HG03025 (cell line): ENCODE results near the gene PNKD.
A peak's percentile ranks its signal among the peaks of the same experiment; 100 is the strongest.

Experiments used
- ATAC-seq: cut with Tn5 transposase; IDR thresholded peaks from one replicate; pipeline ENCODE4 v1.9.1; 2021; ENCODE audit warnings: mild to moderate bottlenecking, moderate library complexity; ENCODE audit not compliant: unreplicated experiment, low FRiP score

PNKD gene

DNA sequence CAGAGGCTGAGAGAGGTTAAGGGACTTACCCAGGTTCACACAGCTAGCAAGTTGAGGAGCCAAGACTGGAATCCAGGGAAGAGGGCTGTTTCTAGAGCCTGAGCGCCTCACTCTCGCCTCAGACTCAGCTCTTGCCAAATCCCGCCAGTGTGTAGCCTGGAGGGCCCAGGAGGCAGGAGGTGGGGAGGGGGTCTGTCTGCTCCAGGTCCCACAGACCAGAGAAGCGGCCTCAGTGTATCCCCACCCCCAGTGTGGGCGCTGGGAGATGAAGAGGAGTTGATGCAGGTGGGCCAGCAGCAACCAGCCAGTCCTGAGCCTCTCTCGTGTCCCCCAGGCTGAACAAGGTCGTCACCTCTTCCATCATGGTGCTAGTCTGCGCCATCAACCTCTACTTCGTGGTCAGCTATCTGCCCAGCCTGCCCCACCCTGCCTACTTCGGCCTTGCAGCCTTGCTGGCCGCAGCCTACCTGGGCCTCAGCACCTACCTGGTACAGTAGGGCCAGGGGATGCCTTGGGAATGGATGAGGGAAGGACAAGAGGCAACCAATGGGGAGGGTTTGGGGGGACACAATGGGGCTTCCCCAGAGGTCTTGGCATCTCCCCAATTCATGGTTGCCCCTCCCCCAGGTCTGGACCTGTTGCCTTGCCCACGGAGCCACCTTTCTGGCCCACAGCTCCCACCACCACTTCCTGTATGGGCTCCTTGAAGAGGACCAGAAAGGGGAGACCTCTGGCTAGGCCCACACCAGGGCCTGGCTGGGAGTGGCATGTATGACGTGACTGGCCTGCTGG is 124.2 kb downstream of the PNKD start:
- ATAC-seq, result no peak

GRCh38 chr2:218395090-218395444 is 124.7 kb downstream of the PNKD start:
- ATAC-seq, result no peak

DNA sequence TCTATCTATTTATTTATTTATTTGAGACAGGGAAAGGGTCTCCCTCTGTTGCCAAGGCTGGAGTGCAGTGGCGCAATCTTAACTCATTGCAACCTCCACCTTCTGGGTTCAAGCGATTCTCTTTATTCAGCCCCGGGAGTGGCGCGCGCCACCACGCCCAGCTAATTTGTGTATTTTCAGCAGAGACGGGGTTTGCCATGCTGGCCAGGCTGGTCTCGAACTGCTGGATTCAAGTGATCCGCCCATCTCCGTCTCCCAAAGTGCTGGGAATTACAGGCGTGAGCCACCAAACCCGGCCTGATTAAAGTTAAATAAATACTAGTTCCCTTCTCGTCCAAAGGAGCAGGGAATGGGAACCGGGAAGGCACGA is 125.1 kb downstream of the PNKD start:
- no peak for ATAC-seq

GRCh38 chr2:218395826-218396687 is 125.7 kb downstream of the PNKD start:
- peak; percentile 31 for ATAC-seq
